K562 (cell line): ENCODE measurements around the gene MTRFR. TPM values are rescaled to one million over a fixed set of nuclear protein-coding genes. Genes with fewer than 3 reads are reported as not detected.

Source experiments
- ATAC-seq: fragments of 200-7000 bp; cut with Tn5 transposase; 3 replicates; pipeline ENCODE4 v1.9.1; 2020; ENCODE audit warnings: moderate library complexity
- BruUV-seq: library from RNA; stranded (reverse); fragments of 400-500 nt; replicated peaks from 2 replicates; lab custom pipeline; 2021; lab: Mats Ljungman, UMichigan
- CTCF ChIA-PET: fragments of 300-600 bp; formaldehyde crosslinking; extraction: SDS; loops from one replicate; lab custom pipeline; 2021; ENCODE audit warnings: low intra/inter-chr PET ratio; lab: Yijun Ruan, JAX
- POLR2A ChIA-PET: fragments of 300-600, 350-650 bp; sonication (Branson Sonifier 250); formaldehyde crosslinking; extraction: SDS; loops from one replicate; lab custom pipeline; 2021; ENCODE audit warnings: antibody characterized with exemption, inconsistent platforms; lab: Yijun Ruan, JAX
- DNase-seq, 4 experiments: peaks; one replicate each; pipeline versions ENCODE4 v3.0.0 to v3.0.0-alpha.2; 2011 to 2018; ENCODE audit warnings: low spot score in 3 of 4, mixed read lengths in 3 of 4; ENCODE audit errors: extremely low read depth in 1 of 4
- FAIRE-seq: peaks from 2 replicates; lab custom pipeline; 2011; peaks lifted over from hg19 to GRCh38; lab: Jason Lieb, UNC
- H2AFZ ChIP-seq: 2 replicates; pipeline ENCODE4 v1.6.0; 2011; ENCODE audit warnings: low read depth, low read length, control low read depth, inconsistent platforms
- H3K27ac ChIP-seq: fragments of 200-600 bp; 3 replicates; pipeline ENCODE4 v1.8.0; 2011; ENCODE audit warnings: low read depth, mild to moderate bottlenecking, control low read depth, inconsistent platforms, low read length, moderate library complexity, mixed read lengths; ENCODE audit errors: extremely low read depth
- H3K27me3 ChIP-seq, 2 experiments: fragments of 300-600 bp in 1 of 2; 2 replicates in 1 of 2; 3 replicates in 1 of 2; pipeline versions ENCODE4 v1.6.0 to v1.8.0; 2011; ENCODE audit warnings: inconsistent platforms in 2 of 2, low read length in 2 of 2, mild to moderate bottlenecking in 1 of 2, mixed read lengths in 1 of 2, moderate library complexity in 1 of 2; ENCODE audit not compliant: control insufficient read depth in 2 of 2, insufficient read depth in 2 of 2
- H3K36me3 ChIP-seq: fragments of 300-600 bp; 3 replicates; pipeline ENCODE4 v1.8.0; 2011; ENCODE audit warnings: mild to moderate bottlenecking, low read length, inconsistent platforms; ENCODE audit not compliant: control insufficient read depth, insufficient read depth
- H3K4me1 ChIP-seq, 2 experiments: fragments of 200-600 bp in 1 of 2; replicated peaks in 1 of 2; 2 replicates in 1 of 2; 3 replicates in 1 of 2; pipeline versions ENCODE4 v1.5.1 to v1.8.0; 2011; ENCODE audit warnings: inconsistent platforms in 2 of 2, low read length in 2 of 2, mild to moderate bottlenecking in 1 of 2, mixed read lengths in 1 of 2, moderate library complexity in 1 of 2; ENCODE audit not compliant: control insufficient read depth in 2 of 2, insufficient read depth in 2 of 2
- H3K4me2 ChIP-seq: 2 replicates; pipeline ENCODE4 v1.6.1; 2011; ENCODE audit warnings: low read length, control low read depth, inconsistent platforms, mixed read lengths; ENCODE audit not compliant: insufficient read depth
- H3K4me3 ChIP-seq: fragments of 200-600 bp; sonication (generic), shearing (Covaris generic); 2 replicates; pipeline ENCODE4 v1.5.1; 2016; ENCODE audit warnings: control low read depth, inconsistent platforms
- H3K79me2 ChIP-seq: fragments of 200-600 bp; 3 replicates; pipeline ENCODE4 v1.8.0; 2011; ENCODE audit warnings: low read length, inconsistent platforms; ENCODE audit not compliant: control insufficient read depth, insufficient read depth
- H3K9ac ChIP-seq, 2 experiments: 2 replicates each; pipeline versions ENCODE4 v1.6.0 to v1.6.1; 2011; ENCODE audit warnings: low read depth in 2 of 2, low read length in 2 of 2, control low read depth in 1 of 2, inconsistent platforms in 1 of 2, mild to moderate bottlenecking in 1 of 2, mixed read lengths in 1 of 2; ENCODE audit not compliant: insufficient read depth in 1 of 2
- H3K9me1 ChIP-seq: one replicate; pipeline ENCODE4 v1.6.0; 2011; ENCODE audit warnings: inconsistent platforms, mild to moderate bottlenecking, low read length, moderate library complexity; ENCODE audit not compliant: control insufficient read depth, insufficient read depth
- H3K9me3 ChIP-seq: replicated peaks from 2 replicates; pipeline ENCODE4 v1.5.1; 2011; ENCODE audit warnings: low read depth, low read length, inconsistent platforms; ENCODE audit not compliant: control insufficient read depth, insufficient read depth
- H4K20me1 ChIP-seq: replicated peaks from 2 replicates; pipeline ENCODE4 v1.6.1; 2011; ENCODE audit warnings: low read length, inconsistent platforms, mixed read lengths; ENCODE audit not compliant: control insufficient read depth, insufficient read depth
- CEBPZ ChIP-seq: fragments of 150-350 bp; IDR thresholded peaks from 2 replicates; pipeline ENCODE4 v1.6.1; 2014; ENCODE audit warnings: low read depth, mild to moderate bottlenecking, low read length, borderline replicate concordance
- MTA2 ChIP-seq: fragments of 450-650 bp; IDR thresholded peaks from 2 replicates; pipeline ENCODE4 v1.6.1; 2016; ENCODE audit warnings: low read depth
- PCBP2 ChIP-seq: fragments of 200-400 bp; formaldehyde crosslinking; IDR thresholded peaks from 2 replicates; pipeline ENCODE4 v1.6.1; 2018; ENCODE audit warnings: low read length, low read depth, mild to moderate bottlenecking, moderate library complexity; ENCODE audit not compliant: poor library complexity, severe bottlenecking
- TCF7 ChIP-seq: sonication (generic); IDR thresholded peaks from 2 replicates; pipeline ENCODE4 v1.6.1; 2016; ENCODE audit warnings: antibody characterized with exemption, borderline replicate concordance
- ZBTB40 ChIP-seq, 2 experiments: fragments of 450-650 bp in 1 of 2; sonication (generic) in 1 of 2; formaldehyde crosslinking in 1 of 2; IDR thresholded peaks; 2 replicates each; pipeline versions ENCODE4 v1.7.1 to v1.9.0; 2016 to 2022; ENCODE audit warnings: inconsistent platforms in 1 of 2, mild to moderate bottlenecking in 1 of 2, missing genetic modification reagents in 1 of 2
- ZNF668 ChIP-seq: fragments of 250-450 bp; sonication (Bioruptor Pico); IDR thresholded peaks from 2 replicates; pipeline ENCODE4 v1.8.0; 2022; ENCODE audit warnings: mild to moderate bottlenecking, inconsistent platforms
- WGBS: fragments of 100-300 bp; shearing (Covaris generic); methylation state at CpG from one replicate; pipeline ENCODE4 v1.1.6; 2016; ENCODE audit warnings: low coverage, mixed read lengths; ENCODE audit not compliant: insufficient coverage; ENCODE audit errors: missing lambda C conversion rate; 5-methylcytosine and 5-hydroxymethylcytosine counted together
- in situ Hi-C: fragments of 300-500 bp; cut with MboI; formaldehyde crosslinking; loops from 4 replicates; pipeline ENCODE4 v1.15.0; 2018; ENCODE audit warnings: inconsistent platforms, mixed read lengths
- intact Hi-C: fragments of 100-400 bp; cut with micrococcal nuclease; formaldehyde crosslinking; loops from 2 replicates; pipeline ENCODE4 v1.14.2; 2022
- polyA plus RNA-seq, 8 experiments: library from polyadenylated mRNA; depleted of rRNA in 4 of 8; stranded (reverse) in 5 of 8; unstranded in 3 of 8; fragments of >200 nt; fragmentation: Nextera tagmentation in 2 of 8; fragmentation: Illumina TruSeq in 1 of 8; extraction: Ambion mirVana in 2 of 8; extraction: Trizol in 1 of 8; gene quantifications; 2 replicates each; pipeline versions ENCODE4 v1.2.1 to v1.2.3, GENCODE V29; 2011 to 2014; ENCODE audit warnings: inconsistent platforms in 1 of 8, missing spikeins in 1 of 8
- total RNA-seq, 7 experiments: library from RNA; depleted of rRNA in 6 of 7; stranded (reverse); fragments of >200 nt in 6 of 7; fragmentation: Illumina TruSeq in 2 of 7; extraction: Trizol in 2 of 7; gene quantifications; 2 replicates each; pipeline versions ENCODE4 v1.2.1 to v1.2.3, GENCODE V29; 2011 to 2021; ENCODE audit warnings: low replicate concordance in 1 of 7

MTRFR gene
- total and polyA plus RNA-seq, 9 of the 15 experiments (the other 6 are each of a cell fraction or from before 2014, with no cell fraction given): 16.7 to 55.6 (median 34.7) TPM

GRCh38 chr12:123270214-123271000 is 37.2 kb downstream of the MTRFR start:
- CTCF ChIA-PET: interaction anchor here (0.6 to 1.6 kb wide), 4 partner anchors 114 to 535 kb away, joined by 3 to 7 read pairs (median 4); partner anchors contain the start of genes DDX55 and KMT5A
- Histone ChIP-seq H3K27me3 (no peaks in the 10 kb centered on the region), H3K9me3 (no peaks in the 10 kb centered on the region), H3K27ac (peak overlapping the region; percentile 45; the same call in 2 of the 3 replicates), H3K4me1 (peaks cover 6 to 44% of the 10 kb centered on the region in 2 experiments; a peak in 2 of 5 replicates), H3K9me1 (no peaks in the 10 kb centered on the region), H3K9ac (peak overlapping the region; percentile 59 to 97), H3K36me3 (peaks cover 16% of the 10 kb centered on the region; the same call in 1 of the 3 replicates), H3K4me2 (peak overlapping the region; percentile 55), H3K4me3 (peak overlapping the region; percentile 63), H4K20me1 (no peaks in the 10 kb centered on the region), H2AFZ (peak overlapping the region; percentile 82), H3K79me2 (peaks cover 27% of the 10 kb centered on the region)
- peak in 3 of 4 experiments; percentile 32 to 73 (median 66) for DNase-seq
- intact Hi-C loops: loop anchor here (2.0 kb wide), 1 partner anchor 332 kb away; the partner anchor contains the start of gene DDX55
- TSS peak; percentile 66 for BruUV-seq
- peak; percentile 11 for FAIRE-seq
- in situ Hi-C loops: no loop called here
- ATAC-seq: peak; percentile 8
- POLR2A ChIA-PET: interaction anchor here (0.6 to 1.2 kb wide), 4 partner anchors 24 to 121 kb away, joined by 3 to 9 read pairs (median 4); partner anchors contain the start of genes MPHOSPH9 and MTRFR
- WGBS: 6% methylated on average over 45 of the region's 51 CpGs
- no peak for TF ChIP-seq MTA2
- TF ChIP-seq CEBPZ: no peak
- no peak for TF ChIP-seq ZBTB40 (IDR thresholded peaks at IDR 0.05)
- no peak for TF ChIP-seq ZBTB40 (CRISPR knock-in tag; IDR thresholded peaks at IDR 0.05)
- TF ChIP-seq TCF7: no peak
- TF ChIP-seq ZNF668 (CRISPR knock-in tag): no peak
- TF ChIP-seq PCBP2: no peak
